H1 (cell line): ENCODE data around the gene DOK1.

Experiments
- CTCF ChIP-seq, 3 experiments: IDR thresholded peaks; 1 replicate in 2 of 3; 2 replicates in 1 of 3; pipeline versions ENCODE4 v1.5.1 to v1.6.1; 2011; ENCODE audit warnings: low read length in 3 of 3, mild to moderate bottlenecking in 3 of 3, inconsistent platforms in 2 of 3, low read depth in 1 of 3, moderate library complexity in 1 of 3; ENCODE audit not compliant: insufficient read depth in 1 of 3; ENCODE audit errors: control extremely low read depth in 1 of 3
- EP300 ChIP-seq, 2 experiments: IDR thresholded peaks; 1 replicate in 1 of 2; 2 replicates in 1 of 2; pipeline ENCODE4 v1.6.1; 2011 to 2012; ENCODE audit warnings: low read depth in 2 of 2, low read length in 2 of 2, mild to moderate bottlenecking in 2 of 2, borderline replicate concordance in 1 of 2, inconsistent platforms in 1 of 2, moderate library complexity in 1 of 2
- EZH2 ChIP-seq: fragments of 200-600 bp; sonication (generic); IDR thresholded peaks from 2 replicates; pipeline ENCODE4 v1.7.1; 2012; ENCODE audit warnings: low read depth, mild to moderate bottlenecking, moderate library complexity, low read length, inconsistent platforms; ENCODE audit not compliant: severe bottlenecking
- JUND ChIP-seq: IDR thresholded peaks from 2 replicates; pipeline ENCODE4 v1.6.1; 2011; ENCODE audit warnings: mild to moderate bottlenecking, improper control_type of control experiment, low read length
- SIN3A ChIP-seq, 2 experiments: IDR thresholded peaks in 1 of 2; conservative IDR thresholded peaks in 1 of 2; 2 replicates each; pipeline ENCODE4 v1.6.1; 2011 to 2012; ENCODE audit warnings: low read length in 2 of 2, improper control_type of control experiment in 1 of 2, low read depth in 1 of 2, mild to moderate bottlenecking in 1 of 2
- TF ChIP-seq, protein P1 (sequence below): IDR thresholded peaks from 2 replicates; pipeline ENCODE4 v1.6.1; 2011; ENCODE audit warnings: low read depth, mild to moderate bottlenecking, low read length; ENCODE audit not compliant: insufficient read depth

DNA sequence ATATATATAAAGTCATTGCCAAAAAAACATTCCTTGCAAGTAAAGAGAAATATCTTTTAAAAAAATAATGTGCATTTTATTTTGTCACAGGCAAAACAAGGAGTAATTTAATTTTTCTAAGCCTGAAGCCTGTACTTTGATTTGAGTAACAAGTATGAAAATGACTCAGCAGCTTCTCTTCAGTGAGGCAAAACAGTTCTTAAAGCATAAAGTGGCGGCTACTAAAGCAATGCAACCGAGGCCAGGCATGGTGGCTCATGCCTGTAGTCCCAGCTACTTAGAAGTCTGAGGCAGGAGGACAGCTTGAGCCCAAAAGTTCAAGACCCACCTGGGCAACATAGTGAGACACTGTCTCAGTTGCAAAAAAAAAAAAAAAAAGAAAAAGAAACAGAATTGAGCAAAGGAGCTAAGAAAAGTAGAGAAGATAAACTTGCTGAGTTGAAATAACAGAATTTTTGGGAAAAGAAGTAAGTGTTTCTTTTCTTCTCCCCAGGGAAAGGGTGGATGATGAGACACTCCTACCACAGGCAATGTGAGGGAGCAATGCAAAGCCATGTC is 29.6 kb downstream of the DOK1 start:
- TF ChIP-seq EZH2 (no peak), EP300 (IDR thresholded peaks at IDR 0.05; ENCODE audit: borderline replicate concordance in 1 of 2, low read depth in 2 of 2, low read length in 2 of 2) (no peak), SIN3A (conservative IDR thresholded peaks at IDR 0.05 in 1 of 2, IDR thresholded peaks at IDR 0.05 in 1 of 2; ENCODE audit: low read depth in 1 of 2, low read length in 2 of 2) (no peak), CTCF (IDR thresholded peaks at IDR 0.05; ENCODE audit: control extremely low read depth in 1 of 3, insufficient read depth in 1 of 3, low read depth in 1 of 3, low read length in 3 of 3) (no peak), JUND (no peak)
- TF ChIP-seq, protein P1, sequence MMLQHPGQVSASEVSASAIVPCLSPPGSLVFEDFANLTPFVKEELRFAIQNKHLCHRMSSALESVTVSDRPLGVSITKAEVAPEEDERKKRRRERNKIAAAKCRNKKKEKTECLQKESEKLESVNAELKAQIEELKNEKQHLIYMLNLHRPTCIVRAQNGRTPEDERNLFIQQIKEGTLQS = no peak
